HL-60 (cell line): ENCODE data around the gene AXIN1.
"Not testable (repeated sequence)": the region's sequence is repeated elsewhere in the genome, so short reads cannot be mapped to it uniquely, and the experiment has no call there.

Experiments used
- DNase-seq, 2 experiments: peaks; one replicate each; pipeline ENCODE4 v3.0.0-alpha.2; 2010 to 2020; ENCODE audit warnings: low read depth in 1 of 2, low spot score in 1 of 2
- H3K27ac ChIP-seq: fragments of 250-450 bp; sonication (Bioruptor Pico); replicated peaks from 2 replicates; pipeline ENCODE4 v1.5.1; 2020; ENCODE audit warnings: mild to moderate bottlenecking, moderate library complexity
- H3K27me3 ChIP-seq: fragments of 250-450 bp; sonication (Bioruptor Pico); 2 replicates; pipeline ENCODE4 v1.5.1; 2021; ENCODE audit warnings: mild to moderate bottlenecking, moderate library complexity; ENCODE audit not compliant: insufficient read depth, poor library complexity, severe bottlenecking
- H3K4me3 ChIP-seq: replicated peaks from 2 replicates; pipeline ENCODE4 v1.5.1; 2011; ENCODE audit warnings: mild to moderate bottlenecking, control low read depth, low read length; ENCODE audit not compliant: insufficient read depth
- CTCF ChIP-seq: IDR thresholded peaks from one replicate; pipeline ENCODE4 v1.5.1; 2011; ENCODE audit warnings: low read length, control low read depth, inconsistent platforms; ENCODE audit not compliant: insufficient read depth
- GABPA ChIP-seq: IDR thresholded peaks from 2 replicates; pipeline ENCODE4 v1.6.1; 2012; ENCODE audit warnings: low read depth
- POLR2AphosphoS5 ChIP-seq: IDR thresholded peaks from 2 replicates; pipeline ENCODE4 v1.6.1; 2012; ENCODE audit warnings: low read depth
- SPI1 ChIP-seq: IDR thresholded peaks from 2 replicates; pipeline ENCODE4 v1.6.1; 2012; ENCODE audit warnings: low read depth, mild to moderate bottlenecking, borderline replicate concordance
- TF ChIP-seq, protein P1 (sequence below): IDR thresholded peaks from 2 replicates; pipeline ENCODE4 v1.6.1; 2012; ENCODE audit warnings: low read depth; ENCODE audit not compliant: insufficient replicate concordance

The AXIN1 gene

GRCh38 chr16:337437-337836 lies 15.1 kb downstream of the AXIN1 start:
- TF ChIP-seq CTCF, result no peak
- no peak for TF ChIP-seq GABPA
- TF ChIP-seq, protein P1, sequence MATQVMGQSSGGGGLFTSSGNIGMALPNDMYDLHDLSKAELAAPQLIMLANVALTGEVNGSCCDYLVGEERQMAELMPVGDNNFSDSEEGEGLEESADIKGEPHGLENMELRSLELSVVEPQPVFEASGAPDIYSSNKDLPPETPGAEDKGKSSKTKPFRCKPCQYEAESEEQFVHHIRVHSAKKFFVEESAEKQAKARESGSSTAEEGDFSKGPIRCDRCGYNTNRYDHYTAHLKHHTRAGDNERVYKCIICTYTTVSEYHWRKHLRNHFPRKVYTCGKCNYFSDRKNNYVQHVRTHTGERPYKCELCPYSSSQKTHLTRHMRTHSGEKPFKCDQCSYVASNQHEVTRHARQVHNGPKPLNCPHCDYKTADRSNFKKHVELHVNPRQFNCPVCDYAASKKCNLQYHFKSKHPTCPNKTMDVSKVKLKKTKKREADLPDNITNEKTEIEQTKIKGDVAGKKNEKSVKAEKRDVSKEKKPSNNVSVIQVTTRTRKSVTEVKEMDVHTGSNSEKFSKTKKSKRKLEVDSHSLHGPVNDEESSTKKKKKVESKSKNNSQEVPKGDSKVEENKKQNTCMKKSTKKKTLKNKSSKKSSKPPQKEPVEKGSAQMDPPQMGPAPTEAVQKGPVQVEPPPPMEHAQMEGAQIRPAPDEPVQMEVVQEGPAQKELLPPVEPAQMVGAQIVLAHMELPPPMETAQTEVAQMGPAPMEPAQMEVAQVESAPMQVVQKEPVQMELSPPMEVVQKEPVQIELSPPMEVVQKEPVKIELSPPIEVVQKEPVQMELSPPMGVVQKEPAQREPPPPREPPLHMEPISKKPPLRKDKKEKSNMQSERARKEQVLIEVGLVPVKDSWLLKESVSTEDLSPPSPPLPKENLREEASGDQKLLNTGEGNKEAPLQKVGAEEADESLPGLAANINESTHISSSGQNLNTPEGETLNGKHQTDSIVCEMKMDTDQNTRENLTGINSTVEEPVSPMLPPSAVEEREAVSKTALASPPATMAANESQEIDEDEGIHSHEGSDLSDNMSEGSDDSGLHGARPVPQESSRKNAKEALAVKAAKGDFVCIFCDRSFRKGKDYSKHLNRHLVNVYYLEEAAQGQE, result no peak
- no peak for TF ChIP-seq POLR2AphosphoS5
- TF ChIP-seq SPI1, result no peak
- Histone ChIP-seq H3K27ac (peak overlapping the region; percentile 94), H3K27me3 (no peaks in the 10 kb centered on the region), H3K4me3 (no peak overlapping the region)
- DNase-seq, result no peak

DNA sequence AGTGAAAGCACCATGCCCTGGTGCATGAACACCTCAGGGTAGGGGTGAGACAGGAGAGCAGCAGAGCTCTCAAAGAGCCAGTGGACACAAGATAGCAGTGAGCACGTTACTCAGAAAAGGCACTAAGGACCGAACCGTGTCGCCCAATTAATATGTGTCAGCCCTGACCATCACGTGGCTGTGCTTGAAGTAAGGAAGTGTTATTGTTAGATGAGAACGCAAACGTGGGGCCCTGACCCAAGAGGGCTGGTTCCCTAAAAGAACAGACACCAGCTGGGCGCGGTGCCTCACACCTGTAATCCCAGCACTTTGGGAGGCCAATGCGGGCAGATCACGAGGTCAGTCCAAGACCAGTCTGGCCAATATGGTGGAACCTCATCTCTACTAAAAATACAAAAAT lies 16.3 kb downstream of the AXIN1 start:
- peak in 1 of 2 experiments; percentile 75 for DNase-seq
- H3K27me3 ChIP-seq, result no peaks in the 10 kb centered on the region
- TF ChIP-seq GABPA (no peak), POLR2AphosphoS5 (no peak), CTCF (no peak), SPI1 (peak; percentile 47; the same call in 1 of the 2 replicates)
- TF ChIP-seq, protein P1, result no peak
- peak overlapping the region; percentile 58 for H3K27ac ChIP-seq
- no peak overlapping the region for H3K4me3 ChIP-seq

DNA sequence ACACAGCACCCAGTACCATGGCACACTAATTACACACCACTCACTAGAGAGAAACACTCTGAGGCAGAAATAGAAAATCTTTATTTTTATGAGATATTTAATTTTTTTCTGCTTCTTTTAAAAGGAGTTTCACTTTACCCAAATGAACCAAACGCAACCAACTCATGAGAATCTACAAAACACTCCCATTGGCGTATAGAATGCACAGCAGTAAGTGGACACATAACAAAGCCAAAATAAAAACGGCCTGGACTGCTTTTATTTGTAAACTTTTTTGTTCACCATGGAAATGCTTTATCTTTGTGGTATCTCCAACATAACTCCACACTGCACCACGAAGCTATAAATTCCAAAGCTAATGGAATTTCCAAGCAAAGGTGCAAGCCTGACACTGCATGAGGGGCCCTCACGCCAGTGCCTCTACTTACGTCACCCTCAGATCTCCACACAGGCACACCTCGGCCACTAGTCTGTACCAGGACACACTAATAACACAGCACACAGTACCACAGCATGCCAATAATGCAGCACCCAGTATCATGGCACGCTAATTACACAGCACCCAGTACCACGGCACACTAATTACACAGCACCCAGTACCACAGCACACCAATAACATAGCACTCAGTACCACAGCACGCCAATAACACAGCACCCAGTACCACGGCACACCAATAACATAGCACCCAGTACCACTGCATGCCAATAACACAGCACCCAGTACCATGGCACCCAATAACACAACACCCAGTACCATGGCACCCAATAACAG lies 17.5 kb downstream of the AXIN1 start:
- not testable (repeated sequence) for DNase-seq

DNA sequence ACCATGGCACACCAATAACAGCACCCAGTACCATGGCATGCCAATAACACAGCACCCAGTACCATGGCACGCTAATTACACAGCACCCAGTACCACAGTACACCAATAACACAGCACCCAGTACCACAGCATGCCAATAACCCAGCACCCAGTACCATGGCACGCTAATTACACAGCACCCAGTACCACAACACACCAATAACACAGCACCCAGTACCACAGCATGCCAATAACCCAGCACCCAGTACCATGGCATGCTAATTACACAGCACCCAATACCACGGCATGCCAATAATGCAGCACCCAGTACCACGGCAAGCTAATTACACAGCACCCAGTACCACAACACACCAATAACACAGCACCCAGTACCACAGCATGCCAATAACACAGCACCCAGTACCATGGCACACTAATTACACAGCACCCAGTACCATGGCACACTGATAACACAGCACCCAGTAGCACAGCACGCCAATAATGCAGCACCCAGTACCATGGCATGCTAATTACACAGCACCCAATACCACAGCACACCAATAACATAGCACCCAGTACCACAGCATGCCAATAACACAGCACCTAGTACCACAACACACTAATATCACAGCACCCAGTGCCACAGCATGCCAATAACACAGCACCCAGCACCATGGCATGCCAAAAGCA lies 18.2 kb downstream of the AXIN1 start:
- DNase-seq, H3K4me3 ChIP-seq, H3K27ac ChIP-seq, H3K27me3 ChIP-seq: not testable (repeated sequence)

More for the DNA sequence above, 17.5 kb downstream of the AXIN1 start:
- H3K27ac ChIP-seq, H3K4me3 ChIP-seq, H3K27me3 ChIP-seq: not testable (repeated sequence)
